BE2C (cell line): Measurements from ENCODE around the gene MAGI2.

ENCODE experiments used
- DNase-seq: peaks from one replicate; pipeline ENCODE4 v3.0.0-alpha.2; 2020
- H3K27me3 ChIP-seq: fragments of 250-450 bp; sonication (Bioruptor Pico); 2 replicates; pipeline ENCODE4 v1.5.1; 2020; ENCODE audit warnings: mild to moderate bottlenecking
- H3K36me3 ChIP-seq: fragments of 250-450 bp; sonication (Bioruptor Pico); 2 replicates; pipeline ENCODE4 v1.5.1; 2020; ENCODE audit warnings: mild to moderate bottlenecking
- H3K4me1 ChIP-seq: fragments of 250-450 bp; sonication (Bioruptor Pico); 2 replicates; pipeline ENCODE4 v1.5.1; 2020
- H3K4me3 ChIP-seq: 2 replicates; pipeline ENCODE4 v1.5.1; 2011; ENCODE audit warnings: low read depth, low read length
- H3K9me3 ChIP-seq: fragments of 250-450 bp; sonication (Bioruptor Pico); 2 replicates; pipeline ENCODE4 v1.5.1; 2020
- CTCF ChIP-seq: IDR thresholded peaks from 2 replicates; pipeline ENCODE4 v1.5.1; 2012; ENCODE audit warnings: mild to moderate bottlenecking, low read depth, low read length

The MAGI2 gene

GRCh38 chr7:78438433-78438832, 1015.0 kb downstream of the MAGI2 start:
- TF ChIP-seq CTCF = no peak
- Histone ChIP-seq H3K36me3 (no peaks in the 10 kb centered on the region), H3K9me3 (no peaks in the 10 kb centered on the region), H3K27me3 (no peaks in the 10 kb centered on the region; the same call in 1 of the 2 replicates), H3K4me3 (no peak overlapping the region), H3K4me1 (no peaks in the 10 kb centered on the region)
- no peak for DNase-seq

GRCh38 chr7:78437118-78437517, 1016.3 kb downstream of the MAGI2 start:
- Histone ChIP-seq H3K4me1 (no peaks in the 10 kb centered on the region), H3K27me3 (no peaks in the 10 kb centered on the region; the same call in 1 of the 2 replicates), H3K36me3 (no peaks in the 10 kb centered on the region), H3K9me3 (no peaks in the 10 kb centered on the region), H3K4me3 (no peak overlapping the region)
- TF ChIP-seq CTCF = no peak
- DNase-seq = no peak

GRCh38 chr7:78435355-78435754, 1018.1 kb downstream of the MAGI2 start:
- no peaks in the 10 kb centered on the region for H3K36me3 ChIP-seq
- no peaks in the 10 kb centered on the region for H3K9me3 ChIP-seq
- peaks cover 4% of the 10 kb centered on the region; the same call in 1 of the 2 replicates for H3K27me3 ChIP-seq
- no peak for TF ChIP-seq CTCF
- no peaks in the 10 kb centered on the region for H3K4me1 ChIP-seq
- no peak overlapping the region for H3K4me3 ChIP-seq
- DNase-seq = no peak

- TF ChIP-seq CTCF = peak; percentile 42
- no peak for DNase-seq
- Histone ChIP-seq H3K36me3 (no peaks in the 10 kb centered on the region), H3K4me1 (no peaks in the 10 kb centered on the region), H3K4me3 (no peak overlapping the region), H3K9me3 (no peaks in the 10 kb centered on the region), H3K27me3 (peaks cover 4% of the 10 kb centered on the region; the same call in 1 of the 2 replicates)
Measured at GRCh38 chr7:78434281-78434680, 1019.2 kb downstream of the MAGI2 start.

- no peak for DNase-seq
- Histone ChIP-seq H3K4me1 (no peaks in the 10 kb centered on the region), H3K9me3 (no peaks in the 10 kb centered on the region), H3K27me3 (peaks cover 4% of the 10 kb centered on the region; the same call in 1 of the 2 replicates), H3K36me3 (no peaks in the 10 kb centered on the region), H3K4me3 (no peak overlapping the region)
- TF ChIP-seq CTCF = no peak
Measured at GRCh38 chr7:78433421-78433820, 1020.0 kb downstream of the MAGI2 start.

- H3K4me1 ChIP-seq = no peaks in the 10 kb centered on the region
- no peak for DNase-seq
- no peak for TF ChIP-seq CTCF
- H3K36me3 ChIP-seq = no peaks in the 10 kb centered on the region
- no peaks in the 10 kb centered on the region for H3K9me3 ChIP-seq
- no peak overlapping the region for H3K4me3 ChIP-seq
- H3K27me3 ChIP-seq = peaks cover 4% of the 10 kb centered on the region; the same call in 1 of the 2 replicates
Measured at GRCh38 chr7:78429878-78430277, 1023.6 kb downstream of the MAGI2 start.
